COLO668 (cell line): ENCODE results near the gene UBALD1.

ENCODE experiments used
- DNase-seq: peaks from one replicate; lab custom pipeline; 2025; ENCODE audit not compliant: unreplicated experiment; lab: John Stamatoyannopoulos, UW

The UBALD1 gene

GRCh38 chr16:4614571-4615383, at the start of gene UBALD1:
Gene UBALD1, minus strand, starts transcription at chr16:4614888. Its CDS starts 91 bp downstream, at chr16:4614797.
- peak; percentile 98 for DNase-seq

- DNase-seq: peak; percentile 19
Observed at GRCh38 chr16:4663777-4664465, 49.2 kb upstream of the UBALD1 start.

GRCh38 chr16:4663465-4663776, 48.7 kb upstream of the UBALD1 start:
- DNase-seq: no peak

GRCh38 chr16:4661661-4662060, 47.0 kb upstream of the UBALD1 start:
- DNase-seq: peak; percentile 29

- DNase-seq: peak; percentile 78
Observed at GRCh38 chr16:4660454-4661007, 45.8 kb upstream of the UBALD1 start.

GRCh38 chr16:4659363-4660353, 45.0 kb upstream of the UBALD1 start:
- DNase-seq: no peak

GRCh38 chr16:4656695-4657686, 42.3 kb upstream of the UBALD1 start:
- no peak for DNase-seq

- DNase-seq: no peak
Observed at GRCh38 chr16:4656221-4656620, 41.5 kb upstream of the UBALD1 start.

GRCh38 chr16:4655801-4656200, 41.1 kb upstream of the UBALD1 start:
- no peak for DNase-seq

- no peak for DNase-seq
Observed at GRCh38 chr16:4654964-4655590, 40.4 kb upstream of the UBALD1 start.

GRCh38 chr16:4654011-4654963, 39.6 kb upstream of the UBALD1 start:
- DNase-seq: no peak

GRCh38 chr16:4652561-4652960, 37.9 kb upstream of the UBALD1 start:
- DNase-seq: no peak

- no peak for DNase-seq
Observed at GRCh38 chr16:4651827-4652226, 37.1 kb upstream of the UBALD1 start.

- DNase-seq: peak; percentile 85
Observed at GRCh38 chr16:4650443-4651074, 35.9 kb upstream of the UBALD1 start.

- DNase-seq: no peak
Observed at GRCh38 chr16:4649744-4650442, 35.2 kb upstream of the UBALD1 start.

- DNase-seq: no peak
Observed at GRCh38 chr16:4648917-4649316, 34.2 kb upstream of the UBALD1 start.

GRCh38 chr16:4647644-4647980, 32.9 kb upstream of the UBALD1 start:
- DNase-seq: no peak
